HL-60 (cell line): ENCODE data around the gene RFXANK.
A peak's percentile ranks its signal among the peaks of the same experiment; 100 is the strongest.
"Not testable (repeated sequence)": the region's sequence is repeated elsewhere in the genome, so short reads cannot be mapped to it uniquely, and the experiment has no call there.

ENCODE experiments used
- GABPA ChIP-seq: IDR thresholded peaks from 2 replicates; pipeline ENCODE4 v1.6.1; 2012; ENCODE audit warnings: low read depth
- POLR2AphosphoS5 ChIP-seq: IDR thresholded peaks from 2 replicates; pipeline ENCODE4 v1.6.1; 2012; ENCODE audit warnings: low read depth
- SPI1 ChIP-seq: IDR thresholded peaks from 2 replicates; pipeline ENCODE4 v1.6.1; 2012; ENCODE audit warnings: low read depth, mild to moderate bottlenecking, borderline replicate concordance
- TF ChIP-seq, protein P1 (sequence below): IDR thresholded peaks from one replicate; pipeline ENCODE4 v1.5.1; 2011; ENCODE audit warnings: low read length, control low read depth, inconsistent platforms; ENCODE audit not compliant: insufficient read depth
- TF ChIP-seq, protein P2 (sequence below): IDR thresholded peaks from 2 replicates; pipeline ENCODE4 v1.6.1; 2012; ENCODE audit warnings: low read depth; ENCODE audit not compliant: insufficient replicate concordance

DNA sequence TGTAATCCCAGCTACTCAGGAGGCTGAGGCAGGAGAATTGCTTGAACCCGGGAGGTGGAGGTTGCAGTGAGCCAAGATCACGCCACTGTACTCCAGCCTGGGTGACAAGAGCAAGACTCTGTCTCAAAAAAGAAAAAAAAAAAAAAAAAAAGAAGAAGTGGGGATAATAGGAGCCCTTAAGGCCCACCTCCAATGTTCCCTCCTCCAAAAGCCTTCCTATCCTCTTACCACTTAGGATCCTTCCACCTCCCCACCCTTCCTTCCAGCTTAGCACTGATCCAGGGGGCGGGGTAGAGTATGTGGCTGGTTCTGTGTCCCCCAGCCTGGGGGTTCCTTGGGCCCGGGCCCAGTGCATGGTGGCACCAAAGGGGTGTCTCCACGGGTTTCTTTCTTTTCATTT, 18.8 kb upstream of the RFXANK start:
- not testable (repeated sequence) for TF ChIP-seq GABPA, POLR2AphosphoS5
- TF ChIP-seq, protein P1, sequence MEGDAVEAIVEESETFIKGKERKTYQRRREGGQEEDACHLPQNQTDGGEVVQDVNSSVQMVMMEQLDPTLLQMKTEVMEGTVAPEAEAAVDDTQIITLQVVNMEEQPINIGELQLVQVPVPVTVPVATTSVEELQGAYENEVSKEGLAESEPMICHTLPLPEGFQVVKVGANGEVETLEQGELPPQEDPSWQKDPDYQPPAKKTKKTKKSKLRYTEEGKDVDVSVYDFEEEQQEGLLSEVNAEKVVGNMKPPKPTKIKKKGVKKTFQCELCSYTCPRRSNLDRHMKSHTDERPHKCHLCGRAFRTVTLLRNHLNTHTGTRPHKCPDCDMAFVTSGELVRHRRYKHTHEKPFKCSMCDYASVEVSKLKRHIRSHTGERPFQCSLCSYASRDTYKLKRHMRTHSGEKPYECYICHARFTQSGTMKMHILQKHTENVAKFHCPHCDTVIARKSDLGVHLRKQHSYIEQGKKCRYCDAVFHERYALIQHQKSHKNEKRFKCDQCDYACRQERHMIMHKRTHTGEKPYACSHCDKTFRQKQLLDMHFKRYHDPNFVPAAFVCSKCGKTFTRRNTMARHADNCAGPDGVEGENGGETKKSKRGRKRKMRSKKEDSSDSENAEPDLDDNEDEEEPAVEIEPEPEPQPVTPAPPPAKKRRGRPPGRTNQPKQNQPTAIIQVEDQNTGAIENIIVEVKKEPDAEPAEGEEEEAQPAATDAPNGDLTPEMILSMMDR = not testable (repeated sequence)
- TF ChIP-seq, protein P2, sequence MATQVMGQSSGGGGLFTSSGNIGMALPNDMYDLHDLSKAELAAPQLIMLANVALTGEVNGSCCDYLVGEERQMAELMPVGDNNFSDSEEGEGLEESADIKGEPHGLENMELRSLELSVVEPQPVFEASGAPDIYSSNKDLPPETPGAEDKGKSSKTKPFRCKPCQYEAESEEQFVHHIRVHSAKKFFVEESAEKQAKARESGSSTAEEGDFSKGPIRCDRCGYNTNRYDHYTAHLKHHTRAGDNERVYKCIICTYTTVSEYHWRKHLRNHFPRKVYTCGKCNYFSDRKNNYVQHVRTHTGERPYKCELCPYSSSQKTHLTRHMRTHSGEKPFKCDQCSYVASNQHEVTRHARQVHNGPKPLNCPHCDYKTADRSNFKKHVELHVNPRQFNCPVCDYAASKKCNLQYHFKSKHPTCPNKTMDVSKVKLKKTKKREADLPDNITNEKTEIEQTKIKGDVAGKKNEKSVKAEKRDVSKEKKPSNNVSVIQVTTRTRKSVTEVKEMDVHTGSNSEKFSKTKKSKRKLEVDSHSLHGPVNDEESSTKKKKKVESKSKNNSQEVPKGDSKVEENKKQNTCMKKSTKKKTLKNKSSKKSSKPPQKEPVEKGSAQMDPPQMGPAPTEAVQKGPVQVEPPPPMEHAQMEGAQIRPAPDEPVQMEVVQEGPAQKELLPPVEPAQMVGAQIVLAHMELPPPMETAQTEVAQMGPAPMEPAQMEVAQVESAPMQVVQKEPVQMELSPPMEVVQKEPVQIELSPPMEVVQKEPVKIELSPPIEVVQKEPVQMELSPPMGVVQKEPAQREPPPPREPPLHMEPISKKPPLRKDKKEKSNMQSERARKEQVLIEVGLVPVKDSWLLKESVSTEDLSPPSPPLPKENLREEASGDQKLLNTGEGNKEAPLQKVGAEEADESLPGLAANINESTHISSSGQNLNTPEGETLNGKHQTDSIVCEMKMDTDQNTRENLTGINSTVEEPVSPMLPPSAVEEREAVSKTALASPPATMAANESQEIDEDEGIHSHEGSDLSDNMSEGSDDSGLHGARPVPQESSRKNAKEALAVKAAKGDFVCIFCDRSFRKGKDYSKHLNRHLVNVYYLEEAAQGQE = not testable (repeated sequence)
- peak; percentile 70 for TF ChIP-seq SPI1
